ENCODE results near the gene ZNF778.

The ZNF778 gene

GRCh38 chr16:89272631-89273030 is 55.1 kb downstream of the ZNF778 start:
- Mint-ChIP-seq H3K27ac (no peak overlapping the region), H3K4me1 (peaks cover 5% of the 10 kb centered on the region), H3K4me3 (no peak overlapping the region), H3K27me3 (ENCODE audit: low read depth, poor library complexity) (peaks cover 6% of the 10 kb centered on the region), H3K9me3 (no peaks in the 10 kb centered on the region), H3K36me3 (ENCODE audit: low read depth) (peaks cover 47% of the 10 kb centered on the region)
- no peak for DNase-seq
- TF ChIP-seq CTCF (IDR thresholded peaks at IDR 0.05): no peak

GRCh38 chr16:89273741-89274472 is 56.4 kb downstream of the ZNF778 start:
- peak overlapping the region; percentile 82 for H3K27ac Mint-ChIP-seq
- no peak overlapping the region for H3K4me3 Mint-ChIP-seq
- peaks cover 45% of the 10 kb centered on the region for H3K36me3 Mint-ChIP-seq (ENCODE audit: low read depth)
- H3K9me3 Mint-ChIP-seq: no peaks in the 10 kb centered on the region
- no peak for TF ChIP-seq CTCF (IDR thresholded peaks at IDR 0.05)
- H3K27me3 Mint-ChIP-seq (ENCODE audit: low read depth, poor library complexity): peaks cover 6% of the 10 kb centered on the region
- H3K4me1 Mint-ChIP-seq: peaks cover 5% of the 10 kb centered on the region
- DNase-seq: no peak

DNA sequence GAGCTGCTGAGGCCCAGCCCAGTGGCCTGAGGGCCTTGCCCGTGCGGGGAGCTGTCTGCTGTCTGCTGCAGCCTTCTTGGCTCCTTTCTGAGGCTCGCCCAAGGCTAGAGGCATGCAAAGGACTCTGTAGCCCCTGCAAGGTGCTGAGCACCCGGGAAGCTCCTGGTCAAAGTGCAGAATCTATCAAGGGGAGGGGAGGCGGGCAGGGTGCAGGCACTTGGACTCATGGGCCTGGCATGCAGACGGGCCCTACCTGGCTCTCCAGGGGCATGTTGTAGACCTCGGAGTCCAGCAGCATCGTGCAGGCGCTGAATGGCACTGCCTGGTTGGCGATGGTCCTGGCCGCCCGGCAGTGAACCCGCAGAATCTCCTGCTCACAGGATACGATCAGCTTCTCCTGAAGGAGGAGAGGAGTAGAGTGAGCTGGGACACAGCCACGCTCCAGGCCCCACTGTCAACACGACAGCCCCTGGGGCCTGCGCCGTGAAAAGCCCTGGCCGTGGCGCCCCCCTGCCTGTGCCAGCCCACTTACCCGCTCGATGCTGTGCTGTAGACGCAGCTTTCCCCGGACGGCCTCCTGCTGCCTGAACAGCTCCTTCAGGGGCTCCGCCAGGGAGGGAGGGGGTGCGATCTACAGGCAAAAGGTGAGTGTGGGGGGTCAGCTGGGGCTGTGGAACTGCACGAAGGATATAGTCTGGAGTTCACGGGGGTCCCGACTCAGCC is 57.2 kb downstream of the ZNF778 start:
- Mint-ChIP-seq H3K27ac (no peak overlapping the region), H3K36me3 (ENCODE audit: low read depth) (peaks cover 37% of the 10 kb centered on the region), H3K27me3 (ENCODE audit: low read depth, poor library complexity) (peaks cover 6% of the 10 kb centered on the region), H3K4me1 (peaks cover 5% of the 10 kb centered on the region), H3K4me3 (no peak overlapping the region), H3K9me3 (no peaks in the 10 kb centered on the region)
- TF ChIP-seq CTCF (IDR thresholded peaks at IDR 0.05): no peak
- DNase-seq: no peak

DNA sequence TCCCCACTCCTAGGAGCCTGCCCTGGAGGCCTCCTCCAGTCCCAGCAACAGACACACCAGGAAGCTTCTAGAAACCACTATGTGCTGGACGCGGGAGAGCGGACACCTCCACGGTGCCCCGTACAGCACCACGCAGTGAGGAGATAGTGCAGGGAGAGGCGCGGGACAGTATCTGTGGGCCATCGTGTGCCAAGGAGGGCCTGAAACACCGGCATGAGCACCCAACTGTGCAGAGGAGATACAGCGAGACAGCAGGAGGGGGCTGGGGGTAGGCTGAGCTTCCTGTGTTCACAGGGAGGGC is 57.7 kb downstream of the ZNF778 start:
- no peaks in the 10 kb centered on the region for H3K9me3 Mint-ChIP-seq
- peaks cover 5% of the 10 kb centered on the region for H3K4me1 Mint-ChIP-seq
- peaks cover 34% of the 10 kb centered on the region for H3K36me3 Mint-ChIP-seq (ENCODE audit: low read depth)
- no peak overlapping the region for H3K4me3 Mint-ChIP-seq
- no peak for TF ChIP-seq CTCF (IDR thresholded peaks at IDR 0.05)
- H3K27me3 Mint-ChIP-seq (ENCODE audit: low read depth, poor library complexity): peaks cover 6% of the 10 kb centered on the region
- H3K27ac Mint-ChIP-seq: no peak overlapping the region
- no peak for DNase-seq

GRCh38 chr16:89275837-89276720 is 58.6 kb downstream of the ZNF778 start:
- no peak overlapping the region for H3K4me3 Mint-ChIP-seq
- DNase-seq: no peak
- no peak for TF ChIP-seq CTCF (IDR thresholded peaks at IDR 0.05)
- no peaks in the 10 kb centered on the region for H3K9me3 Mint-ChIP-seq
- peaks cover 6% of the 10 kb centered on the region for H3K27me3 Mint-ChIP-seq (ENCODE audit: low read depth, poor library complexity)
- peaks cover 5% of the 10 kb centered on the region for H3K4me1 Mint-ChIP-seq
- peaks cover 28% of the 10 kb centered on the region for H3K36me3 Mint-ChIP-seq (ENCODE audit: low read depth)
- peak overlapping the region; percentile 45 for H3K27ac Mint-ChIP-seq
